WTC11 (cell line): ENCODE results near the gene ABHD13. TPM values are rescaled to one million over a fixed set of nuclear protein-coding genes. Genes with fewer than 3 reads are reported as not detected.

Source experiments
- ATAC-seq: fragments of 200-7000 bp; cut with Tn5 transposase; 2 replicates; pipeline ENCODE4 v1.10.0; 2021; ENCODE audit warnings: mild to moderate bottlenecking, moderate library complexity
- CTCF ChIA-PET: fragments of 300-600 bp; sonication (Branson Sonifier 250); formaldehyde crosslinking; loops from one replicate; lab custom pipeline; 2021; ENCODE audit warnings: antibody characterized with exemption; lab: Charles Lee
- POLR2A ChIA-PET: fragments of 350-600 bp; sonication (Branson Sonifier 250); formaldehyde crosslinking; loops from one replicate; lab custom pipeline; 2021; ENCODE audit warnings: antibody characterized with exemption; lab: Charles Lee
- DNase-seq: peaks from one replicate; pipeline ENCODE4 v3.0.0; 2021; ENCODE audit warnings: low spot score
- H3K27ac Mint-ChIP-seq: 2 replicates; pipeline ENCODE4 v1.8.0; 2021; ENCODE audit warnings: mixed read lengths
- H3K27me3 Mint-ChIP-seq: 2 replicates; pipeline ENCODE4 v1.8.0; 2021; ENCODE audit warnings: low read depth, mild to moderate bottlenecking, moderate library complexity, mixed read lengths
- H3K36me3 Mint-ChIP-seq: 2 replicates; pipeline ENCODE4 v1.8.0; 2021; ENCODE audit warnings: mixed read lengths
- H3K4me1 Mint-ChIP-seq: 2 replicates; pipeline ENCODE4 v1.8.0; 2022; ENCODE audit warnings: mixed read lengths
- H3K4me3 Mint-ChIP-seq: 2 replicates; pipeline ENCODE4 v1.8.0; 2021; ENCODE audit warnings: mild to moderate bottlenecking, moderate library complexity, mixed read lengths
- H3K9me3 Mint-ChIP-seq: 2 replicates; pipeline ENCODE4 v1.8.0; 2021; ENCODE audit warnings: mixed read lengths
- ATF3 ChIP-seq: sonication (generic); formaldehyde crosslinking; conservative IDR thresholded peaks from 2 replicates; pipeline ENCODE4 v1.8.1; 2022; ENCODE audit warnings: mild to moderate bottlenecking, missing genetic modification reagents
- CDX4 ChIP-seq: fragments of 250-450 bp; sonication (Bioruptor Pico); IDR thresholded peaks from 2 replicates; pipeline ENCODE4 v1.9.0; 2021; ENCODE audit warnings: moderate library complexity, mild to moderate bottlenecking, inconsistent platforms, borderline replicate concordance
- CREB1 ChIP-seq: sonication (generic); formaldehyde crosslinking; IDR thresholded peaks from 2 replicates; pipeline ENCODE4 v1.8.0; 2023; ENCODE audit warnings: mild to moderate bottlenecking, missing genetic modification reagents
- FOXP4 ChIP-seq: sonication (generic); formaldehyde crosslinking; IDR thresholded peaks from 2 replicates; pipeline ENCODE4 v1.8.0; 2022; ENCODE audit warnings: mild to moderate bottlenecking, missing genetic modification reagents
- GTF2I ChIP-seq: fragments of 250-450 bp; sonication (Bioruptor Pico); conservative IDR thresholded peaks from 2 replicates; pipeline ENCODE4 v1.4.0; 2021; ENCODE audit warnings: mild to moderate bottlenecking
- HMGA2 ChIP-seq: fragments of 250-450 bp; sonication (Bioruptor Pico); IDR thresholded peaks from 2 replicates; pipeline ENCODE4 v1.4.0; 2021; ENCODE audit warnings: mild to moderate bottlenecking, moderate library complexity
- JAZF1 ChIP-seq: fragments of 250-450 bp; sonication (Bioruptor Pico); IDR thresholded peaks from 2 replicates; pipeline ENCODE4 v1.9.0; 2021; ENCODE audit warnings: moderate library complexity, mild to moderate bottlenecking, inconsistent platforms
- KAT7 ChIP-seq: sonication (generic); formaldehyde crosslinking; IDR thresholded peaks from 2 replicates; pipeline ENCODE4 v1.8.1; 2023; ENCODE audit warnings: missing genetic modification reagents, mild to moderate bottlenecking, borderline replicate concordance
- MAX ChIP-seq: sonication (generic); formaldehyde crosslinking; IDR thresholded peaks from 2 replicates; pipeline ENCODE4 v1.8.0; 2022; ENCODE audit warnings: mild to moderate bottlenecking, missing genetic modification reagents
- MXD4 ChIP-seq: fragments of 250-450 bp; sonication (Bioruptor Pico); IDR thresholded peaks from 2 replicates; pipeline ENCODE4 v1.8.0; 2021; ENCODE audit warnings: mild to moderate bottlenecking, moderate library complexity, borderline replicate concordance
- MYBL2 ChIP-seq: sonication (generic); formaldehyde crosslinking; IDR thresholded peaks from 2 replicates; pipeline ENCODE4 v1.8.1; 2023; ENCODE audit warnings: mild to moderate bottlenecking, moderate library complexity, missing genetic modification reagents
- NFE2L1 ChIP-seq: sonication (generic); formaldehyde crosslinking; IDR thresholded peaks from 2 replicates; pipeline ENCODE4 v1.8.1; 2023; ENCODE audit warnings: missing genetic modification reagents
- NR1H2 ChIP-seq: sonication (generic); formaldehyde crosslinking; IDR thresholded peaks from 2 replicates; pipeline ENCODE4 v1.9.0; 2021; ENCODE audit warnings: mild to moderate bottlenecking, moderate library complexity, missing genetic modification reagents
- NR3C1 ChIP-seq: sonication (generic); formaldehyde crosslinking; conservative IDR thresholded peaks from 2 replicates; pipeline ENCODE4 v1.8.1; 2023; ENCODE audit warnings: low read depth, mild to moderate bottlenecking, missing genetic modification reagents
- SMAD4 ChIP-seq: sonication (generic); formaldehyde crosslinking; IDR thresholded peaks from 2 replicates; pipeline ENCODE4 v1.8.0; 2022; ENCODE audit warnings: mild to moderate bottlenecking, missing genetic modification reagents
- SOX15 ChIP-seq: fragments of 250-450 bp; sonication (Bioruptor Pico); IDR thresholded peaks from 2 replicates; pipeline ENCODE4 v1.9.0; 2021; ENCODE audit warnings: mild to moderate bottlenecking
- SP1 ChIP-seq: sonication (generic); formaldehyde crosslinking; conservative IDR thresholded peaks from 2 replicates; pipeline ENCODE4 v1.8.1; 2022; ENCODE audit warnings: missing genetic modification reagents
- TCF7 ChIP-seq: sonication (generic); formaldehyde crosslinking; IDR thresholded peaks from 2 replicates; pipeline ENCODE4 v1.8.0; 2022; ENCODE audit warnings: mild to moderate bottlenecking, low read depth, missing genetic modification reagents, moderate library complexity
- TEAD4 ChIP-seq: sonication (generic); formaldehyde crosslinking; IDR thresholded peaks from 2 replicates; pipeline ENCODE4 v1.8.0; 2022; ENCODE audit warnings: mild to moderate bottlenecking, missing genetic modification reagents
- USF2 ChIP-seq: sonication (generic); formaldehyde crosslinking; IDR thresholded peaks from 2 replicates; pipeline ENCODE4 v1.8.1; 2023; ENCODE audit warnings: mild to moderate bottlenecking, missing genetic modification reagents, moderate library complexity
- ZNF138 ChIP-seq: sonication (generic); formaldehyde crosslinking; conservative IDR thresholded peaks from 2 replicates; pipeline ENCODE4 v1.8.1; 2022; ENCODE audit warnings: mild to moderate bottlenecking, moderate library complexity, missing genetic modification reagents
- ZNF416 ChIP-seq: fragments of 250-450 bp; sonication (Bioruptor Pico); IDR thresholded peaks from 2 replicates; pipeline ENCODE4 v1.9.0; 2021; ENCODE audit warnings: mild to moderate bottlenecking, inconsistent platforms
- ZNF423 ChIP-seq: fragments of 250-450 bp; sonication (Bioruptor Pico); IDR thresholded peaks from 2 replicates; pipeline ENCODE4 v2.1.2; 2022; ENCODE audit warnings: mild to moderate bottlenecking, moderate library complexity
- ZNF425 ChIP-seq: fragments of 250-450 bp; sonication (Bioruptor Pico); conservative IDR thresholded peaks from 2 replicates; pipeline ENCODE4 v1.9.0; 2021; ENCODE audit warnings: mild to moderate bottlenecking
- total RNA-seq: library from RNA; stranded (reverse); gene quantifications from 3 replicates; pipeline ENCODE4 v1.2.3, GENCODE V29; 2021

ABHD13 gene
- total RNA-seq, 1 experiment from 2014 or later = 5.4 TPM

- Mint-ChIP-seq H3K27ac (no peak within 1 kb of the TSS), H3K36me3 (no peaks in the 10 kb centered on the region)
These were observed 51.6 kb downstream of the ABHD13 start, which contains the start of gene TNFSF13B for GRCh38 chr13:108269601-108270328. Gene TNFSF13B, plus strand, starts transcription at chr13:108269718. Its CDS starts 178 bp downstream, at chr13:108269896.

GRCh38 chr13:108270442-108270841 is 52.2 kb downstream of the ABHD13 start:
- Mint-ChIP-seq H3K27me3 (no peaks in the 10 kb centered on the region), H3K36me3 (no peaks in the 10 kb centered on the region), H3K4me1 (peaks cover 11% of the 10 kb centered on the region), H3K27ac (no peak overlapping the region), H3K9me3 (no peaks in the 10 kb centered on the region), H3K4me3 (no peak overlapping the region)
- no peak for ATAC-seq
- ChIA-PET POLR2A (no interaction called here), CTCF (interaction anchor here (1.8 kb wide), 1 partner anchor 625 kb away, joined by 8 read pairs; no protein-coding TSS in a partner anchor)
- TF ChIP-seq CDX4 (CRISPR knock-in tag) (no peak), GTF2I (CRISPR knock-in tag) (no peak), MYBL2 (CRISPR knock-in tag) (no peak), ZNF138 (CRISPR knock-in tag) (no peak), NFE2L1 (CRISPR knock-in tag) (no peak), SMAD4 (no peak), CREB1 (no peak), TEAD4 (CRISPR knock-in tag) (no peak), ATF3 (CRISPR knock-in tag) (no peak), ZNF416 (CRISPR knock-in tag) (no peak)
- TF ChIP-seq, all 79 proteins: peak for 0
- no peak for DNase-seq

More at GRCh38 chr13:108269601-108270328, 51.6 kb downstream of the ABHD13 start, which contains the start of gene TNFSF13B:
- peak; percentile 62 for DNase-seq
- Mint-ChIP-seq H3K27me3 (no peaks in the 10 kb centered on the region), H3K4me1 (peaks cover 11% of the 10 kb centered on the region), H3K9me3 (no peaks in the 10 kb centered on the region), H3K4me3 (no peak within 1 kb of the TSS)
- TF ChIP-seq NR3C1 (CRISPR knock-in tag) (no peak), SMAD4 (no peak), ZNF423 (CRISPR knock-in tag) (peak; percentile 45; the same call in 1 of the 2 replicates), SP1 (CRISPR knock-in tag) (0 out of 2 replicates have a peak, but pooled peaks have one; percentile 18), SOX15 (no peak)
- POLR2A ChIA-PET = no interaction called here
- ATAC-seq = peak; percentile 98
- CTCF ChIA-PET = interaction anchor here (1.8 kb wide), 1 partner anchor 625 kb away, joined by 8 read pairs; no protein-coding TSS in a partner anchor

GRCh38 chr13:108272333-108272732 is 54.1 kb downstream of the ABHD13 start:
- ChIA-PET POLR2A (no interaction called here), CTCF (interaction anchor here (0.5 kb wide), 1 partner anchor 320 kb away, joined by 3 read pairs; no protein-coding TSS in a partner anchor)
- no peak overlapping the region for H3K27ac Mint-ChIP-seq
- no peaks in the 10 kb centered on the region for H3K27me3 Mint-ChIP-seq
- H3K9me3 Mint-ChIP-seq = no peaks in the 10 kb centered on the region
- no peak overlapping the region for H3K4me3 Mint-ChIP-seq
- ATAC-seq = no peak
- H3K4me1 Mint-ChIP-seq = peaks cover 11% of the 10 kb centered on the region
- H3K36me3 Mint-ChIP-seq = no peaks in the 10 kb centered on the region
- DNase-seq = no peak
- TF ChIP-seq JAZF1 (CRISPR knock-in tag) = no peak
- no peak for TF ChIP-seq HMGA2 (CRISPR knock-in tag)
- no peak for TF ChIP-seq ZNF423 (CRISPR knock-in tag)
- no peak for TF ChIP-seq ZNF416 (CRISPR knock-in tag)
- TF ChIP-seq NR1H2 (CRISPR knock-in tag) = no peak
- no peak for TF ChIP-seq ZNF425 (CRISPR knock-in tag)
- no peak for TF ChIP-seq USF2 (CRISPR knock-in tag)
- TF ChIP-seq MXD4 (CRISPR knock-in tag) = no peak
- TF ChIP-seq TCF7 (CRISPR knock-in tag) = no peak
- TF ChIP-seq SMAD4 = no peak
- TF ChIP-seq FOXP4 (CRISPR knock-in tag) = no peak
- no peak for TF ChIP-seq KAT7
- no peak for TF ChIP-seq SOX15
- TF ChIP-seq SP1 (CRISPR knock-in tag) = no peak
- no peak for TF ChIP-seq GTF2I (CRISPR knock-in tag)
- TF ChIP-seq MAX = no peak
